Transverse colon (tissue), 4 donors: ENCODE data around the gene AZU1.

Experiments
- CTCF ChIP-seq, 5 experiments: fragments of 200-600 bp in 3 of 5; fragments of 450-650 bp in 2 of 5; sonication (generic) in 3 of 5; IDR thresholded peaks; 1 replicate in 2 of 5; 2 replicates in 3 of 5; pipeline ENCODE4 v1.5.1; 2016 to 2017; ENCODE audit warnings: antibody characterized with exemption in 5 of 5, inconsistent platforms in 3 of 5, mild to moderate bottlenecking in 2 of 5, moderate library complexity in 1 of 5
- POLR2AphosphoS5 ChIP-seq, 3 donors: sonication (generic); formaldehyde crosslinking; IDR thresholded peaks; one replicate each; pipeline ENCODE4 v1.6.1; 2016; ENCODE audit warnings: antibody characterized with exemption in 3 of 3

DNA sequence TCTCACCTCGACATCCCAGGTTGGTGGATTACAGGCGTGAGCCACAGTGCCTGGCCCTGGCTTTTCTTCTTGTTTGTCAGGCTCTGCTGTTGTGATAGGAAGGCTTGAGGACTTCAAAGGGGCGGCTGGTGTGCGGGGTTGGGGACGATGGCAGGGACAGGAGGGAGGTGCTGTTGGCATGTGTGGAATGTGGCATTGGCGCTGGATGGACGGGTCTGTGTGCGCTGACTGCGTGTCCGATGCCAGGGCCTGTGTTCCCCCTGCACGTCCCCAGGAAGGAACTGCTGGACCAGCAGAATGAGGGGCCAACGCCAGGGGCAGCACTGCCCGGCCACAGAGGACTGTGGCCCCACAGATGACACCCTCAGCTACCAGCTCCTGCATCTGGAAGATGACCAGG is 43.1 kb upstream of the AZU1 start:
- TF ChIP-seq CTCF (IDR thresholded peaks at IDR 0.05), result no peak
- TF ChIP-seq POLR2AphosphoS5 (IDR thresholded peaks at IDR 0.05), result no peak
